ENCODE data around the gene SDSL.

The SDSL gene, protein sequence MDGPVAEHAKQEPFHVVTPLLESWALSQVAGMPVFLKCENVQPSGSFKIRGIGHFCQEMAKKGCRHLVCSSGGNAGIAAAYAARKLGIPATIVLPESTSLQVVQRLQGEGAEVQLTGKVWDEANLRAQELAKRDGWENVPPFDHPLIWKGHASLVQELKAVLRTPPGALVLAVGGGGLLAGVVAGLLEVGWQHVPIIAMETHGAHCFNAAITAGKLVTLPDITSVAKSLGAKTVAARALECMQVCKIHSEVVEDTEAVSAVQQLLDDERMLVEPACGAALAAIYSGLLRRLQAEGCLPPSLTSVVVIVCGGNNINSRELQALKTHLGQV

DNA sequence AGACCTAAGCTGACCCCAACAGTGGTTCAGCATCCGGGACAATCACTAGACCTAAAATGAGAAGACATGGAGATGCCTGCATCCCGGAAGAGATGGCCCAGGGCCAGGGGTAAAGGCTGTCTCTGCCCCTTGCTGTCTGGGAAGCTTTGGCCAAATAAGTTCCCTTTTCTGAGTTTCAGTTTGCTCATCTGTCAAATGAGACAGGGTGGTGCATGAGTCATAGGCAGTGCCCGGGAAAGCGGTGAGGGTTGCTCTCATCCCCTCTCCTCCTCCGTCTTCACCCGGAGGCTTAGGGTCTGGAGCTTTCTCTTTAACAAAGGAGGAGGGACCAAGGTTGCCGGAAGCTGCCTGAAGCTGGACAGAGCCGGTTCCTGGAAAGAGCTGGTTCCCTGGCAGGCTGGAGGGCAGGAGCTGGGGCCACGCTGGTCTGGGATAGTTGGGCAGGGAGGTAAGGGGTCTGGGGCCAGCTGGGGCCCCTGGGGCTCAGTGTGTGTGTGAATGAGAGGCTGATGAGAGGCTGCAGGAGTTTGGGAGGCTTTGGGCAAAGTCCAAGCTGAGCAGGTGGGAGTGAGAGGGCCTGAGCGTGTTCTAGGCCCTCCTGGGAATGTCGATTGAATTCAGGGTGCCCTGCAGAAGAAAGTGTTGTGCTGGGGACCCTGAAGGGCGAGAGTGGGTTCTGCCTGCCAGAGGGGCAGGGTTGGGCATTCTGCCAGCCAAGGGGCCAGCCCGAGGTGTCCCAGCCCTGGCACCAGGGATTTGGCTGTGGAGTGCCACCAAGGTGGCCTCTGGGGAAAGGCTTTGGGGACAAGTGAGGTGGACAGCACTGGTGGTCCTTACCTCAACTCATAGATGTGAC lies at the start of gene SDSL:
Gene SDSL, plus strand, starts transcription at position 351 of the 856 bp plus-strand sequence. CDS start 5,603 bp downstream, outside the sequence.
- DNase-seq, result peak; percentile 38

DNA sequence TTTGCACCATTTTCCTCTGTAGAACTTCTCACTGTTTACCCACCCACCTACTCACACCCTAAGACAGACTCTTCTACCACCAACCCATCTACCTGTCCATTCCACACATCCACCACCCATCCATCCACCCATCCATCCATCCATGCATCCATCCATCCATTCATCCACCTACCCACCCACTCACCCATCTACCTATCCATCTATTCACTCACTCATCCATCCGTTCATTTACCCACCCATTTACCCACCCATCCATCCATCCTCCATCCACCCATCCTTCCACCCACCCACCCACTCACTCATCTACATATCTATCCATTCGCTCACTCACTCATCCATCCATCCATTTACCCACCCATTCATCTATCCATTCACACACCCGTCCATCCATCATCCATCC lies 48.7 kb upstream of the SDSL start:
- DNase-seq, result no peak

DNA sequence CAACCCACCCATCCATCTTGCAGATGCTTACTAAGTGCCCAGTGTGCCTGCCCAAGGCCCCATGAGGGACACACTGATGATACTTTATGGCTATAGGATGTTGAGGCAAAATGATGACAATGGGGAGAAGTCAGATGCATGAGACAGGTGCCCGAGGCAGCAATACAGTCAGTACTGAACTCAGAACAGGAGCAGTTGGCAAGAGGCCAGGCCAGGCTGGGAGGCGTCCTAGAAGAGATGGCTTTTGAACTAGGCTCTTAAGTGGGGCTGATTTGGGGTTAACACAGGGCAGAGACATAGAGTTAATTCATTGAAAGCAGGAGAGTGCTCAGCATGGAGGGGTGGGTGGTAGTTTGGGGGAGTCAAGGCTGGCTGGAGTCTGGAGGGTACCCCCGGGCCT lies 48.2 kb upstream of the SDSL start:
- DNase-seq, result no peak

DNA sequence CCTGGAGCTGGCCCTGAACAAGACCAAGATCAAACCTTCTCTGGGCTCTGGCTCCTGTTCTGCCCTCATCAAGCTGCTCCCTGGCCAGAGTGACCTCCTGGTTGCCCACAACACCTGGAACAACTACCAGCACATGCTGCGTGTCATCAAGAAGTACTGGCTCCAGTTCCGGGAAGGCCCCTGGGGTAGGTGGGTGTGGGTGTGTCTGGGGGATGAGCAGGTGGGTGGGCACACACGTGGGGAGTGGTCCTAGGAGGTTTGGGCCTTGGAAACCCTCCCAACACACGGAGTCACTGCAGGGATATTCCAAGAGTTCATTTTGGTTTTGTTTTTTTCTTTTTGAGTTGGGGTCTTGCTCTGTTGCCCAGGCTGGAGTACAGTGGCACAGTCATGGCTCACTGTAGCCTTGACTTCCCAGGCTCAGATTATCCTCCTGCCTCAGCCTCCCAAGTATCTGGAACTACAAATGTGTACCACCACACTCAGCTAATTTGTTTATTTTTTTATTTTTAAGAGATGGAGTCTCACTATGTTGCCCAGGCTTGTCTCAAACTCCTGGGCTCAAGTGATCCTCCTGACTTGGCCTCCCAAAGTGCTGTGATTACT lies 47.3 kb upstream of the SDSL start:
- DNase-seq, result no peak

DNA sequence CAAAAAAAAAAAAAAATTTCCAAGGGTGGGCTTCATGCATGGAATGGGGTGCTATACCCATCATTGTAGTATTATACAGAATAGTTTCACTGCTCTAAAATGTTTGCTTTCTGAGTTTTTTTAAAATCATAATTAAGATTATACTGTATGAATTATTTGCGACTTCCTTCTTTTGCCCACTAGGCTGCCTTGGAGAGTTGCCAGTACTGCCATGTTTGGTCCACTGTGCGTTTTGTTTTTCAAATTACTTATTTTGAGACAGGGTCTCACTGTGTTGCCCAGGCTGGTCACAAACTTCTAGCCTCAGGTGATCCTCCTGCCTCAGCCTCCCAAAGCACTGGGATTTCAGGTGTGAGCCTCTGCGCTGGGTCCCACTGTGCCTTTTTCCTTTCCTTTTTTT lies 43.9 kb upstream of the SDSL start:
- no peak for DNase-seq

DNA sequence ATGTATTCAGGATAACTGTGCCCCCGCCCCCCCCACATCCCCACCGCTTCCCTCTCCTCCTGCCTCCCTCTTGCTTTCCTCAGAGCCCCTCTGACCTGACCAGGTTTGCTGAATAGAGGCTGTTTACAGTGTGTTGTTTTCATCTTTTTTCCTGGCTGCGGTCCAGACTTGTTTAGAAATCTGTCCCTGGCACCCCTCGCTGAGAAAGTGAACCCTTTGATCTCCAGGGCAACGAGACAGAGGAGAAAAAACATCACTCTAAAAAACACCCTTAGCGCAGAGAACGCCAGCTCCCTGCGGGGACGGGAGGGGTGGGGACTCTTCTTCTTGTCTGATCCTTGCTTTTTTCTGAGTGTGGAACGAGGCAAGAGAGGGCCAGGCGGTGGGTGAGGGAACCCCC lies 41.0 kb upstream of the SDSL start:
- no peak for DNase-seq

DNA sequence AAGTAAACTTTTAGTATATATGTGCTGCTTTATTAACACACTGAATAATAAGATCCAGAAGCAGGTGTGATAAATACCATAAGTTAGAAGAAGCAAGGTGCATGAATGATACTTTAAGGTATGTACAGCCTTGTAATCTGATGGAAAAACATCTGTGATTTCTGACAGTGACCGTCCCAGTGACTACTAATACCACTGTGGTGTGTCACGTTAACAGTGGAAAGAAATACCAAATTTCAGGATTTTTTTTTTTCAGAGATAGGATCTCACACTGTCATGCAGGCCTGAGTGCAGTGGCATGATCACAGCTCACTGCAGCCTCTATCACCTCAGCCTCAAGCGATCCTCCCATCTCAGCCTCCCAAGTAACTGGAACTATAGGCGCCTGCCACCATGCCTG lies 40.0 kb upstream of the SDSL start:
- no peak for DNase-seq

DNA sequence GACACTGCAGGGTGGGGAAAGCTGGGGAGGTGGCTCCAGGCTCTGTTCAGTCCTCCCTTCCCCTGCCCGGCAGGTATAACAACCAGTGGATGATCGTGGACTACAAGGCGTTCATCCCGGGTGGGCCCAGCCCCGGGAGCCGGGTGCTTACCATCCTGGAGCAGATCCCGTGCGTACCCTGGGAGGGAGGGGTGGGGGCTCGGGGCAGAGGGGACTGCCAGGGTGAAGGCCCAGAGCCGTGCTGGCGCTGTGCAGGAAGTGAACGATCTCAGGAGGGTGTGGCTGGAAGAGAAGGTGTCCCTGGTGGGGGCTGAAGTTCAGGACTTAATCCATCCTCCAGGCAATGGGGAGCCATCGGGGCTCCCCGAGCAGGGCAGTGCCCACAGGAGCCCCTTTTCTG lies 37.4 kb upstream of the SDSL start:
- DNase-seq, result no peak

DNA sequence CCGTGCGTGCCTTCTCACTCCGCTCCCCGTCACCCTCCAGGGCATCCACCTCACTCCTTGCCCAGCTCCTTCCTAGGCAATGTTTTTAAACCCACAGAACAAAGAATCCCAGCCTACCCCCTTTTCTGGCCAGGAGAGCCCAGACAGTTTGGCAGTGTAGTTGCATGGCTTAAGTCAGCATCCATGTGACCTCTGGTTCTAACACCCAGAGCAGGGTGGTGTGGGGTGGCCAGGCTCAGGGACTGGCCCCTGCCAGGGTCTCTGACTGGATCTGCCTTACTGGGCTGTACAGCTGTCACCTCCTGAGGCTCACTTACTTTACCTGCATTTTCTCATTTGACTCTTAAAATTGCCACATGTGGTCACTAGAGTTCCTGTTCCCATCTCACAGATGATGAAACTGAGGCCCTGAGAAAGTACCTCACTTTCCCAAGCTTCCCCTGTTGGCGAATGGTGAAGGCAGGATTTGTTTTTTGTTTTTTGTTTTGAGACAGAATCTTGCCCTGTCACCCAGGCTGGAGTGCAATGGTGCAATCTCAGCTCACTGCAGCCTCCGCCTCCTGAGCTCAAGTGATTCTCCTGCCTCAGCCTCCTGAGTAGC lies 36.8 kb upstream of the SDSL start:
- no peak for DNase-seq

DNA sequence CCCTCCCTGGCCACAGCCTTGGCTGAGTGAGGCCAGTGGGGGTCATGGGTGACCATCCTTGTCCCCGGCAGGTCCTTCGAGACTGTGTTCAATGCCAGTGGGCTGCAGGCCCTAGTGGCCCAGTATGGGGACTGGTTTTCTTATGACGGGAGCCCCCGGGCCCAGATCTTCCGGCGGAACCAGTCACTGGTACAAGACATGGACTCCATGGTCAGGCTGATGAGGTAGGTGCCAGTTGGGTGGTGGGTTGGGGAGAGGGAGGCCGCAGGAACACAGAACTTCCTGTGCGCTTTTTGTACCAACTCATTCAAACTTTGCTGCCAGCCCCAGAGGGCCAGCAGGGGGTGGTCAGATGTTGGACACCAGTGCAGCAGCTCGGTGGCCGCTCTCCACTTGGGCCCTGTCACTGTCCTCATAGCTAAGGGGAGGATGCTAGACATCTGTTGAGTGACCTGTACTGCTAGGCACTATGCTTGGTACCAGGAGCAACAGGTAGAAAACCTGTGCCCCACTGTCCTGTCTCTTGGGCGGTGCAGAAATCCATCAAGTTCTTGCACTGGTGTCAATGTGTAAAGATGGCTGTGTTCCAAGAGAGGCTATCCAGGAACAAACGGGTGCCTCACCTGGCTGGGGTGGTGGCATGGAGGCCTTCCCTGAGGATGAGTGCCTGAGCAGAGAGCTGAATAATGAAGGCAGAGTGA lies 35.2 kb upstream of the SDSL start:
- no peak for DNase-seq

DNA sequence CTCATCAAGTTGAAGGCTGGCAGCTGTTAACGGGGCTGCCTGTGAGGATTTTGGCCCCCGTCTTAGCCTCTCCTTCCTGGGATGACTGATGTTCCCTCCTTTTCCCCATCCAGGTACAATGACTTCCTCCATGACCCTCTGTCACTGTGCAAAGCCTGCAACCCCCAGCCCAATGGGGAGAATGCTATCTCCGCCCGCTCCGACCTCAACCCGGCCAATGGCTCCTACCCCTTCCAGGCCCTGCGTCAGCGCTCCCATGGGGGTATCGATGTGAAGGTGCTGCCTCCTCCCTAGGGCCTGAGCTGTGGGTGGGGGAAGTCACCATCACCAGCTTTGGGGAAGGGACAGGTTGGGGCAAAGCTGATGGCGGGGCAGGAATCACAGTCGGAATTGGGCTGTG lies 34.5 kb upstream of the SDSL start:
- no peak for DNase-seq

DNA sequence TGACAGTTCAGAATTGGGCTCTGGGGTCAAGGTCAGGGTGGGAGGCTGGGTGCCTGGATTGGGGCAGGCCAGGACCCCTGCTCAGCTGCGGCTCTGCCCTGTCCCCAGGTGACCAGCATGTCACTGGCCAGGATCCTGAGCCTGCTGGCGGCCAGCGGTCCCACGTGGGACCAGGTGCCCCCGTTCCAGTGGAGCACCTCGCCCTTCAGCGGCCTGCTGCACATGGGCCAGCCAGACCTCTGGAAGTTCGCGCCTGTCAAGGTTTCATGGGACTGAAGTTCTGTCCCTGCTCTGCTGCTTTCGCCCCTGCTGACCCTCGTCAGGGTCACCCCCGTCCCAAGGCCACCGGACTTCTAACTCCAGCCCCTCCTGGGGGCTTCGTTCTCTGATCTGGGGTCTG lies 33.8 kb upstream of the SDSL start:
- no peak for DNase-seq

DNA sequence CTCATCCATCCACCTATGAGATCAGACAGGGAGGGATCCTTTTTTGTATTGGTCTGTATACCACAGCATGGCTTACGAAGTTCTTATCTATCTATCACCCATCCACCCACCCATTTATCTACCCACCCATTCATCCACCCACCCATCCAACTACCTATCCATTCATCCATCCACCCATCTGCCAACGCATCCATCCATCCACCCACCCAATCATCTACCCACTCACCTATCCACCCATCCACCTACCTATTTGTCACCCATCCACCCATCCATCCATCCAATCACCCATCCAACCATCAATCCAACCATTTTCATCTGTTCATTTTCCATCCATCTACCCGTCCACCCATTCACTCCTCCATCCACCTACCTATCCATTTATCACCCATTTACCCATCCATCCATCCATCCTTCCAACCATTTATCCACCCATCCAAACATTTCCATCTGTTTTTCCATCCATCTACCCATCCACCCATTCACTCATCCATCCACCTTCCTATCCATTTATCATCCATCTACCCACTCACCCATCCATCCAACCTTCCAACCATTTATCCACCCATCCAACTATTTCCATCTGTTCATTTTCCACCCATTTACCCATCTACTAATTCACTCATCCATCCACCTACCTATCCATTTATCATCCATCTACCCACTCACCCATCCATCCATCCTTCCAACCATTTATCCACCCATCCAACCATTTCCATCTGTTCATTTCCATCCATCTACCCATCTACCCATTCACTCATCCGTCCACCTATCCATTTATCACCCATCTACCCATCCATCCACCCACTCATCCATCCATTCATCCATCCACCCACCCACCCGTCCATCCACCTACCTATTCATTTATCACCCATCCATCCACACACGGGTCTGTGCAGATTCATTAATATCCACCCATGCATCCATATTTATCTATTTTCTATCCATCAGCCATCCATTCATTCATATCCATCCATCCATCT lies 31.8 kb upstream of the SDSL start:
- DNase-seq, result no peak

DNA sequence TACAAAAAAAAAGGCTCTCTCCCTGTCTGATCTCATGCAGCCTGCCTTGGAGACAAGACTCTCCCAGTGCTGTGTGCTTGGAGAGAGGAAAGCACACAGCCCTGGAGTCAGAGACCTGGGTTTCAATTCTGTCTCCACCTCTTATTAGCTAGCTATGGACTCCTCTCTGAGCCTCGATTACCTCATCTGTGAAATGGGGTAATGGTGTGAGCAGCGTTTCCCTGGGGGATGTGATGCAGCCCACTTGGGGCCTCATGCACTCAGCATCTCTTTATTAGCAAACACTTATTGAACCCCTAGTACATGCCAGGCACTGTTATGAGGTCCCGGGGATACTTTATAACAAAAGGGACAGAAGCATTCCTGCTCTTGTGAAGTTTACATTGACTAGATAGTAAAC lies 31.0 kb upstream of the SDSL start:
- DNase-seq, result no peak

DNA sequence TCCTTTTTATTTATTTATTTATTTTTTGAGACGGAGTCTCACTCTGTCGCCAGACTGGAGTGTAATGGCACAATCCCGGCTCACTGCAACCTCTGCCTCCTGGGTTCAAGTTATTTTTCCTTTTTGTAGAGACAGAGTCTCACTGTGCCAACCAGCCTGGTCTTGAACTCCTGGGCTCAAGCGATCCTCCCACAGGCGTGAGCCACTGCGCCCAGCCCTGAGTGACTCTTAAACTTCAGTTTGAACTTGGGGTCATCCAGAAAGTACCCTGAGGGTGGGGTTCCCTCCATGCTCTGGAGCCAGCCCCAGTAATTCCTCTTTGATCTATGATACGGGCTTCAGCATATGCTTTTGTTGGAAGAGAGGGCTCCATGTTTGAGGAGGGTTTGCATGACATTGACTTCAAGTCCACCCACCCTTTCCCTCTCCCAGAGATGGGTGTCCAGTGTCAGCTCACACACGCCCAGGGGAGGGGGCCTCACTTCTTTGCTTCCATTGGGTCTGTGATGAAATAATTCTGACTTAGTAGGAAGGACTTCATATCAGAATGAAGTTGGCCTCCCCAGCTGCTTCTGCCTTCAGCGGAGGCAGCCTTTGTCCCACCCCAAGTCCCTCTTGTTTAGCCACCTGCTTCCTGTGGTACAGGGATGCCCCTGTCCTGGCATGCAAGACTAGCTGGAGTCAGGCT lies 30.4 kb upstream of the SDSL start:
- DNase-seq, result no peak

DNA sequence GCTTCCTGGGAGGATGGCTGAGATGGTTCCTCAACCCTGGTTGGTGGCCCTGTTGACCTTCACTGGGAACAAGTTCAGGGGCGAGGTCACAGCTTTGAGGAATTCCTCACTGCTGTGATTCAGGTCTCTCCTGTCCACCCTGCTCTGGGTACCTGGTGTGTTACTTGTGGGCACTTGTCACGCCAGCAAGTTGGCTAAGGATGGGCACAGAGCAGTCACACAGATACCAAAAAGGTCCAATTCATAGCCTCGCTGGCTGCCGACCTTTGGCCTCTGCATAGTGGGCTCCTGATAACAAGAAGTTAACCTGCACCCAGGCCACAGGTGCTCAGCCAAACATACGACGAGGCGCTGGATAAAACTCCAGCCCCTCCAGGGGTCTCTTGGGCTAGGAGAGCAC lies 29.7 kb upstream of the SDSL start:
- no peak for DNase-seq

DNA sequence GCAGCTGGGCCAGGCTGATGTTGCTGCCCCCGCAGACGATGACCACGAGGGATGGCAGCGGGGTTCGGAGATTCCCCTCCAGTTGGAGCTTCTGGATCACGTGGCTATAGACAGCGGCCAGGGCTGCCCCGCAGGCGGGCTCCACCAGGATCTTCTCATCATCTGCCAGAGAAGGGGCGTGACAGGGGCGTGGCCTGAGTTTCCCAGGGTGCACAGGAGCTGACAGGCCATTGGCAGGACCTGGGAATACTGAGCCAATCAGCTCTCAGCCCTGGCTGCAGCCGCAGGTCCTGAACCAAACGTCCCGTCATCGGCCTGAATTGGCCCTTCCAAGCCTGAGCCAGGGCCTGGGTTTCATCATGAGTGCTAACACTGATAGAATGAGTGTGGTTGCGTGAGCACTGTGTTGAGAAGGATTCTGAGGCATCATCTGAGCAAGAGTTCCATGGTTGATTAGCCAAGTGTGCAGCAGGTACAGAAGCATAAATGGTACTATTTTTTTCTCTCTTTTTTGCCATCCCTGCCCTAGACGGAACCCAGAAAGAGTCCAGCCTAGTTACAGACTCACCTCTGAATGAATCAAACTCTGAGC lies 29.1 kb upstream of the SDSL start:
- DNase-seq, result no peak

DNA sequence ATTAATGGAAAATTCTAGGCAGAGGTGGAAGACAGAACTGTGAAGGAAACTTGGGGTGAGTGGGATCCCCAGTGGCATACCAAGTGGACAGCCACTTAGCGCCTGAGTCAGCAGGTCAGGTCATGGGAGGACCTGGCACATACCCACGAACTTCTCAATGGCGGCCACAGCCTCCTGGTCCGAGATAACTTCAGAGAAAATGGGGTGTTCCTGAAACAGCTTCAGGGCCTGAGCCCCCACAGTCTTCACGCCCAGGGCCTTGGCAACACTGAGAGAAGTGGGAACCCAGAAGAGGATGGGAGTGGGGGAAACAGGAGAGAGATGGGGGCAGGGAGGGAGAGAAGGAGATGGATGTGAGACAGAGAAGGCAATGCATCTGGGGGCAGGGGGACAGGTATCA lies 28.4 kb upstream of the SDSL start:
- DNase-seq, result no peak

DNA sequence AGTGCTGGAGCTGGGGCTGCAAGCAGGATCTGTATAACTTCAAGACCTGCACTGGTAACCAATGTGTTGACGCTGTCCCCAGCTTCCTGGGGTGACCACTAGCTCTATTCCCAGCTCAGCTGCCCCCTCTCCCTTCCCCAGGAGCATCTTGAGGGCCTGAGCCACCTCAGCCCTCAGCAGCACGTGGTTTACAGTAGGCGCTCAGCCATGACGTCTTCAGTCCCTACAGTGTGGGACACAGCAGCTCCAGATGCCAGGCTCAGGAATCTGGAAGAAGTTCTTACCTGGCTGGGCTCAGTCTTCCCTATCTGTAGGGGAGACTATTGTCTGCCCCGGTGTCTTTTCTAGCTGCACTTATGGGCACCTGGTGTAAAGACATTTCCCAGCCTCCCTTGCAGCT lies 27.1 kb upstream of the SDSL start:
- no peak for DNase-seq

DNA sequence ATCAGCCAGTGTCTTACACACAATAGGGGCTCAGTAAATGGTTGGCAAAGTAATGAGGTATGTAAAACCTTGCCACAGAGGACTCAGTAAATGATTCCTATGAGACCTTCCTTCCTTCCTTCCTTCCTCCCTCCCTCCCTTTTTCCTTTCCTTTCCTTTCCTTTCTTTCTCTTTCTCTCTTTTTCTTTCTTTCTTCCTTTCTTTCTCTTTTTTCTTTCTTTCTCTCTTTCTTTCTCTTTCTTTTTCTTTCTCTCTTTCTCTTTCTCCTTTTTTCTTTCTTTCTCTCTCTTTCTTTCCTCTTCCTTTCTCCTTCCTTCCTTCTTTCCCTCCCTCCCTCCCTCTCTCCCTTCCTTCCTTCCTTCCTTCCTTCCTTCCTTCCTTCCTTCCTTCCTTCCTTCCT lies 26.0 kb upstream of the SDSL start:
- DNase-seq, result no peak
